Tibial nerve (tissue), 4 donors: ENCODE results near the gene TLN1. TPM values are rescaled to one million over a fixed set of nuclear protein-coding genes. Genes with fewer than 3 reads are reported as not detected.

Experiments
- DNase-seq, 2 donors: peaks; one replicate each; pipeline ENCODE4 v3.0.0-alpha.2; 2019; ENCODE audit warnings: low spot score in 2 of 2
- H3K27ac ChIP-seq, 4 donors: fragments of 200-600 bp; sonication (generic) in 3 of 4; one replicate each; pipeline ENCODE4 v1.5.1; 2017 to 2019; ENCODE audit warnings: mild to moderate bottlenecking in 1 of 4
- H3K27me3 ChIP-seq, 2 donors: fragments of 200-600 bp; sonication (generic) in 1 of 2; one replicate each; pipeline versions ENCODE4 v1.5.1 to v1.6.0; 2017 to 2019
- H3K36me3 ChIP-seq, 3 donors: fragments of 200-600 bp; sonication (generic); one replicate each; pipeline ENCODE4 v1.5.1; 2018 to 2019
- H3K4me1 ChIP-seq, 4 donors: fragments of 200-600 bp; sonication (generic) in 3 of 4; one replicate each; pipeline ENCODE4 v1.5.1; 2017 to 2019
- H3K4me3 ChIP-seq, 4 donors: fragments of 200-600 bp; sonication (generic) in 3 of 4; one replicate each; pipeline ENCODE4 v1.5.1; 2017 to 2019; ENCODE audit warnings: mild to moderate bottlenecking in 1 of 4, moderate library complexity in 1 of 4
- H3K9me3 ChIP-seq, 4 donors: fragments of 200-600 bp; sonication (generic) in 3 of 4; one replicate each; pipeline ENCODE4 v1.5.1; 2017 to 2019
- EP300 ChIP-seq, 2 donors: sonication (generic); formaldehyde crosslinking; IDR thresholded peaks; one replicate each; pipeline ENCODE4 v1.6.1; 2017; ENCODE audit warnings: antibody characterized with exemption in 2 of 2, mild to moderate bottlenecking in 1 of 2
- POLR2A ChIP-seq, 2 donors: fragments of 450-650 bp; IDR thresholded peaks; one replicate each; pipeline ENCODE4 v1.6.1; 2017; ENCODE audit warnings: antibody characterized with exemption in 2 of 2, mild to moderate bottlenecking in 2 of 2, moderate library complexity in 2 of 2
- WGBS, 2 donors: methylation state at CpG; one replicate each; pipeline ENCODE4 v1.1.5; 2018; 5-methylcytosine and 5-hydroxymethylcytosine counted together
- total RNA-seq, 4 donors: library from RNA; depleted of rRNA; stranded (reverse); fragments of >200 nt; gene quantifications; one replicate each; pipeline ENCODE4 v1.1.0, GENCODE V29; 2016
- TF ChIP-seq, protein P1 (sequence below), 5 experiments: fragments of 200-600 bp in 3 of 5; fragments of 450-650 bp in 2 of 5; sonication (generic) in 3 of 5; IDR thresholded peaks; one replicate each; pipeline ENCODE4 v1.5.1; 2016 to 2019; ENCODE audit warnings: antibody characterized with exemption in 5 of 5, mild to moderate bottlenecking in 3 of 5, moderate library complexity in 2 of 5

TLN1 gene
- total RNA-seq, 4 donors from 2014 or later: 284 to 405 (median 350) TPM

DNA sequence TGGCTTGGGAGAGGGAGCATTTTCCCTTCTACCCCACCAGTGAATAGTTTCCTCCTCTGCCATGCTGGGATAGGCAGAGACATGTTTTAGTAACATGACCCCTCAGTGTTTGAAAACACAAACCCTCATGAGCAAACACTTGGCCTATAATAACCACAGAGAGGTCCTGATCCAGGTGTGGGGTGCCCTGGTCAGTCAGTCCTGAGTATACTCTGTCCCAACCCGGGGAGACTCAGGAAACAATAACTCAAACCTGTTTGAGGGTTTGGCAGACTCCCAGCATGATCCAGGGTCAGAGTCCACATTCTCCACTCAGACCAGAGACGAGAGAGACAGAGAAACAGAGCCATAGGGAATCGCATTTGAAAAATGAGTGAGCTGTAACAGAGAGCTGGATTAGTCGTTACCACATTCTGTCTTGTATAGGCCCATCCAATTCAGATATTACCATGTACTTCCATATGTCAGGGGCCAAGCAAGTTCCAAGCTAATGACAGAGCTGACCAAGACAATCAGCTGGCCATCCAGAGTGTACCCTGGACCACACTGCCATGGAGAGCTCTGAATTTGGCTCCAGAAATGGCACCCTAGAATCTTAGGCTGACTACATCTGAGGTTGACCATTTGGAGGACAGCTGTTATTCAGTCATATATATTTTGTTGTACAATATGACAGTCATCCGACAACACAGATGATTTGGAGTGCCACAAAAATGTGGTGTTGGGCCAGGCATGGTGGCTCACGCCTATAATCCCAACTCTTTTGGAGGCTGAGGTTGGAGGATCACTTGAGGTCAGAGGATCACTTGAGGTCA is 62.5 kb downstream of the TLN1 start:
- no peak for DNase-seq
- WGBS, 2 donors: 46 to 51% methylated on average over 6 of the region's 6 CpGs
- Histone ChIP-seq H3K27me3 (no peaks in the 10 kb centered on the region), H3K9me3 (no peaks in the 10 kb centered on the region), H3K4me1 (peaks cover 0 to 12% (median 0%) of the 10 kb centered on the region in 4 donors), H3K36me3 (no peaks in the 10 kb centered on the region), H3K4me3 (no peak overlapping the region), H3K27ac (no peak overlapping the region)
- TF ChIP-seq EP300 (IDR thresholded peaks at IDR 0.05) (no peak), POLR2A (IDR thresholded peaks at IDR 0.05) (no peak)
- TF ChIP-seq, protein P1, sequence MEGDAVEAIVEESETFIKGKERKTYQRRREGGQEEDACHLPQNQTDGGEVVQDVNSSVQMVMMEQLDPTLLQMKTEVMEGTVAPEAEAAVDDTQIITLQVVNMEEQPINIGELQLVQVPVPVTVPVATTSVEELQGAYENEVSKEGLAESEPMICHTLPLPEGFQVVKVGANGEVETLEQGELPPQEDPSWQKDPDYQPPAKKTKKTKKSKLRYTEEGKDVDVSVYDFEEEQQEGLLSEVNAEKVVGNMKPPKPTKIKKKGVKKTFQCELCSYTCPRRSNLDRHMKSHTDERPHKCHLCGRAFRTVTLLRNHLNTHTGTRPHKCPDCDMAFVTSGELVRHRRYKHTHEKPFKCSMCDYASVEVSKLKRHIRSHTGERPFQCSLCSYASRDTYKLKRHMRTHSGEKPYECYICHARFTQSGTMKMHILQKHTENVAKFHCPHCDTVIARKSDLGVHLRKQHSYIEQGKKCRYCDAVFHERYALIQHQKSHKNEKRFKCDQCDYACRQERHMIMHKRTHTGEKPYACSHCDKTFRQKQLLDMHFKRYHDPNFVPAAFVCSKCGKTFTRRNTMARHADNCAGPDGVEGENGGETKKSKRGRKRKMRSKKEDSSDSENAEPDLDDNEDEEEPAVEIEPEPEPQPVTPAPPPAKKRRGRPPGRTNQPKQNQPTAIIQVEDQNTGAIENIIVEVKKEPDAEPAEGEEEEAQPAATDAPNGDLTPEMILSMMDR (IDR thresholded peaks at IDR 0.05): no peak

DNA sequence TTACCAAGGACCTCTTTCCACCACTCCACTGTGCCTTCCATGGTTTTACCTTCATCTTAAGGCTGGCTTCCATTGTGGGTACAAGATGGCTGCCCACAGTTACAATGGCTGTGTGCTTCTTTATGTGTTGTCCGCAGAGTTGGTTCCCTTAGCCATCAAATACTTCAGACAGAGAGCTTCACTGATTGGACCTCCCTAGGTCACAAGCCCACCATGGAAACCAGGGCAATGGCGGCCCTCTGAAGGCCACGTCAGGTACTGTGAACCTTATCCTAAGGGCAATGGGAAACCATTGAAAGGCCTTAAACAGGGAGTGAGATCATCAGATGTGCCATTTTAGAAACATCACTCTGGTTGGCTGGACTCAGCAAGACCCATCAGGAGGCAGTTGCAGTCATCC is 64.1 kb downstream of the TLN1 start:
- 97 to 98% methylated on average over 3 of the region's 3 CpGs for WGBS, 2 donors
- no peak overlapping the region for H3K27ac ChIP-seq
- H3K27me3 ChIP-seq: no peaks in the 10 kb centered on the region
- no peak overlapping the region for H3K4me3 ChIP-seq
- peaks cover 0 to 12% (median 0%) of the 10 kb centered on the region in 4 donors for H3K4me1 ChIP-seq
- TF ChIP-seq, protein P1 (IDR thresholded peaks at IDR 0.05): no peak
- no peak for TF ChIP-seq POLR2A (IDR thresholded peaks at IDR 0.05)
- TF ChIP-seq EP300 (IDR thresholded peaks at IDR 0.05): no peak
- no peak for DNase-seq
- no peaks in the 10 kb centered on the region for H3K9me3 ChIP-seq
- H3K36me3 ChIP-seq: no peaks in the 10 kb centered on the region

DNA sequence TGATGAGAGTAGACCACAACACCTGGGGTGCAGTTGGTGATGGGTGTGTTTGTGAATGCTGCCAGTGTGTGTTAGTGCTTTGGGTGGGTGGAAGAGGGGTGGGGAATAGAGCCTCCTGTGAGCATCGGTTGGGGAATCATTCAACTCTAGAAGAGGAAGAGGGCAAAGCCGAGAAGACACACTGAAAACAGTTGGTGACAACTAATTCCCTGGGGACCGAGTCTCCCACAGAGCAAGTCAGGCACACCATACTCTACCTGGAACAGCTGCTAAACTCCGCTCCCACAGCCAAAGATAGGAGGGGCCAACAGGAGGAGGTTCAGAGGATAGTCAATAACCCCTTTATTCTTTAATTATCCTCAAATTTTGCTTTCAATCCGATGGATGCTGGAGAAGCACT is 65.4 kb downstream of the TLN1 start:
- Histone ChIP-seq H3K27ac (no peak overlapping the region), H3K4me1 (peaks cover 0 to 17% (median 0%) of the 10 kb centered on the region in 4 donors), H3K27me3 (no peaks in the 10 kb centered on the region), H3K36me3 (peaks cover 0 to 4% (median 0%) of the 10 kb centered on the region in 3 donors), H3K4me3 (no peak overlapping the region), H3K9me3 (no peaks in the 10 kb centered on the region)
- no peak for DNase-seq
- 69 to 88% methylated on average over 5 of the region's 5 CpGs for WGBS, 2 donors
- TF ChIP-seq EP300 (IDR thresholded peaks at IDR 0.05) (no peak), POLR2A (IDR thresholded peaks at IDR 0.05) (no peak)
- TF ChIP-seq, protein P1 (IDR thresholded peaks at IDR 0.05): no peak

DNA sequence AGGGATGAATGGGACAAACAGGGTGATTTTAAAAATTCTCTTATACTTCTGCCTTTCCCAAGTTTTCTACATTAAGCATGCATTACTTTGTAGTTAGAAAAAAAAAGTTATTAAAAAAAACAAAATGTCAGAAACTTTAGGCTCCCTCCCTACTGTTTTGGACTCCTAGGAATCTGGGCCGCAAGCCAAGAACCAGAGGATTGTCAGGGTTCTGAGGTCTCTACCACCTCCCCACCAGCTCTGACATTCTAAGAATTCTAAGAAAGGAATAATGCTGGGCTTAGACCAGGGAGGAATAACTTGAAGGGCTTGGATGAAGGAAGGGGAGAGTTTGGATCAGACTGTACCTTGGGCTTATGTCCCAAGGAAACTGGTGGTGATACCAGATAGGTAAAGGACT is 66.0 kb downstream of the TLN1 start:
- H3K9me3 ChIP-seq: no peaks in the 10 kb centered on the region
- no peak for DNase-seq
- peaks cover 0 to 22% (median 0%) of the 10 kb centered on the region in 4 donors for H3K4me1 ChIP-seq
- H3K27ac ChIP-seq: no peak overlapping the region
- H3K36me3 ChIP-seq: peaks cover 0 to 4% (median 0%) of the 10 kb centered on the region in 3 donors
- H3K4me3 ChIP-seq: no peak overlapping the region
- TF ChIP-seq POLR2A (IDR thresholded peaks at IDR 0.05) (no peak), EP300 (IDR thresholded peaks at IDR 0.05) (no peak)
- TF ChIP-seq, protein P1 (IDR thresholded peaks at IDR 0.05): no peak
- H3K27me3 ChIP-seq: no peaks in the 10 kb centered on the region
- 34 to 50% methylated on average over 1 of the region's 1 CpG for WGBS, 2 donors

DNA sequence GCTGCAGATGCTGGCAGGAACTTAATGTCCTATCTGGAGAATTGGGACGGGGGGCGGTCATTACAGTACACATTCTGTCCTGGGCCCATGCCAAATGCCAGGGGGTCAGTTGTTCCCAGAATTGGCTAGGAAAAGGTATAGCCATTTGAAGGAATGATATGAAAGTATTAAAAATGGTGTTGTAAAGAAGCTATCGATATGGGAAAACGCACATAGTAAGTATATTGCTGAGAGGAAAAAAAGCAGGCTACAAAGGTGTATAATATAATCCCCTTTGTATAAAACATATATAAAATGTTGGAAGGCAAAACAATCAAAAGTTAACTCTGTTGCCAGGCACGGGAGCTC is 66.5 kb downstream of the TLN1 start:
- Histone ChIP-seq H3K27ac (peak overlapping the region; percentile 11 to 87 (median 53)), H3K4me3 (peak overlapping the region; percentile 41 to 60 (median 50)), H3K4me1 (peaks cover 0 to 28% (median 0%) of the 10 kb centered on the region in 4 donors), H3K36me3 (peaks cover 0 to 10% (median 0%) of the 10 kb centered on the region in 3 donors), H3K27me3 (no peaks in the 10 kb centered on the region), H3K9me3 (no peaks in the 10 kb centered on the region)
- 26 to 31% methylated on average over 5 of the region's 5 CpGs for WGBS, 2 donors
- TF ChIP-seq, protein P1 (IDR thresholded peaks at IDR 0.05): no peak
- TF ChIP-seq EP300 (IDR thresholded peaks at IDR 0.05) (no peak), POLR2A (IDR thresholded peaks at IDR 0.05) (no peak)
- no peak for DNase-seq
